Neural cell (in vitro differentiated cells): ENCODE data around the gene RALGAPB. TPM values are rescaled to one million over a fixed set of nuclear protein-coding genes. Genes with fewer than 3 reads are reported as not detected.

Experiments
- H2AFZ ChIP-seq: fragments of 200-600, 300-800 bp; sonication (generic), shearing (Covaris generic); 2 replicates; pipeline ENCODE4 v1.6.0; 2014; ENCODE audit warnings: low read depth, mild to moderate bottlenecking, antibody characterized with exemption, low read length, moderate library complexity
- H3F3A ChIP-seq: fragments of 200-600 bp; shearing (Covaris generic); 2 replicates; pipeline ENCODE4 v1.6.1; 2016; ENCODE audit warnings: mild to moderate bottlenecking, moderate library complexity, mixed read lengths, antibody characterized with exemption, low read length; ENCODE audit not compliant: insufficient read depth, poor library complexity, severe bottlenecking
- H3K27ac ChIP-seq: fragments of 200-600, 300-800 bp; sonication (generic), shearing (Covaris generic); 2 replicates; pipeline ENCODE4 v1.5.1; 2014; ENCODE audit warnings: mild to moderate bottlenecking, low read length, moderate library complexity
- H3K27me3 ChIP-seq: fragments of 300-800, 200-600 bp; sonication (generic), shearing (Covaris generic); 2 replicates; pipeline ENCODE4 v1.6.0; 2014; ENCODE audit warnings: mild to moderate bottlenecking, low read depth, low read length, moderate library complexity; ENCODE audit not compliant: insufficient read depth
- H3K36me3 ChIP-seq: fragments of 300-800, 200-600 bp; sonication (generic), shearing (Covaris generic); 2 replicates; pipeline ENCODE4 v1.5.1; 2014; ENCODE audit warnings: mild to moderate bottlenecking, antibody characterized with exemption, low read length, moderate library complexity; ENCODE audit not compliant: insufficient read depth
- H3K4me2 ChIP-seq: fragments of 300-800, 200-600 bp; sonication (generic), shearing (Covaris generic); 2 replicates; pipeline ENCODE4 v1.6.0; 2014; ENCODE audit warnings: mild to moderate bottlenecking, low read length
- H3K4me3 ChIP-seq: fragments of 300-800, 200-600 bp; sonication (generic), shearing (Covaris generic); 2 replicates; pipeline ENCODE4 v1.5.1; 2014; ENCODE audit warnings: mild to moderate bottlenecking, low read length, moderate library complexity
- H3K79me2 ChIP-seq: fragments of 200-600 bp; shearing (Covaris generic); replicated peaks from 2 replicates; pipeline ENCODE4 v1.6.0; 2014; ENCODE audit warnings: mild to moderate bottlenecking, low read length, moderate library complexity; ENCODE audit not compliant: insufficient read depth
- H3K9ac ChIP-seq: fragments of 300-800, 200-600 bp; sonication (generic), shearing (Covaris generic); 2 replicates; pipeline ENCODE4 v1.6.1; 2016; ENCODE audit warnings: mild to moderate bottlenecking, low read length, mixed read lengths
- H3K9me2 ChIP-seq: fragments of 200-600 bp; shearing (Covaris generic); 2 replicates; pipeline ENCODE4 v1.6.1; 2016; ENCODE audit warnings: mild to moderate bottlenecking, low read length, mixed read lengths; ENCODE audit not compliant: insufficient read depth
- H3K9me3 ChIP-seq: fragments of 200-600, 300-800 bp; sonication (generic), shearing (Covaris generic); 2 replicates; pipeline ENCODE4 v1.6.1; 2016; ENCODE audit warnings: mild to moderate bottlenecking, mixed run types, low read length, moderate library complexity, mixed read lengths
- H4K20me1 ChIP-seq: fragments of 200-600 bp; shearing (Covaris generic); 2 replicates; pipeline ENCODE4 v1.6.1; 2016; ENCODE audit warnings: mild to moderate bottlenecking, mixed run types; ENCODE audit not compliant: insufficient read depth
- CTCF ChIP-seq: fragments of 450-650 bp; IDR thresholded peaks from 2 replicates; pipeline ENCODE4 v1.5.1; 2014; ENCODE audit warnings: antibody characterized with exemption, mild to moderate bottlenecking, moderate library complexity; ENCODE audit not compliant: poor library complexity, severe bottlenecking
- EP300 ChIP-seq: fragments of 450-650 bp; conservative IDR thresholded peaks from 2 replicates; pipeline ENCODE4 v1.6.1; 2014; ENCODE audit warnings: antibody characterized with exemption, mild to moderate bottlenecking, moderate library complexity; ENCODE audit not compliant: poor library complexity, severe bottlenecking
- EZH2 ChIP-seq: fragments of 200-600, 300-800 bp; shearing (Covaris generic), sonication (generic); IDR thresholded peaks from 2 replicates; pipeline ENCODE4 v1.6.1; 2014; ENCODE audit warnings: antibody characterized with exemption, low read length, borderline replicate concordance, mild to moderate bottlenecking; ENCODE audit not compliant: insufficient read depth, poor library complexity, severe bottlenecking
- MXI1 ChIP-seq: fragments of 450-650 bp; conservative IDR thresholded peaks from 2 replicates; pipeline ENCODE4 v1.6.1; 2014; ENCODE audit warnings: antibody characterized with exemption, mild to moderate bottlenecking; ENCODE audit not compliant: poor library complexity, severe bottlenecking
- POLR2AphosphoS5 ChIP-seq: IDR thresholded peaks from 2 replicates; pipeline ENCODE4 v1.6.1; 2012
- RAD21 ChIP-seq: fragments of 450-650 bp; conservative IDR thresholded peaks from 2 replicates; pipeline ENCODE4 v1.6.1; 2014; ENCODE audit warnings: antibody characterized with exemption, mild to moderate bottlenecking, moderate library complexity
- REST ChIP-seq: IDR thresholded peaks from 2 replicates; pipeline ENCODE4 v1.6.1; 2012; ENCODE audit warnings: borderline replicate concordance
- SMC3 ChIP-seq: fragments of 450-650 bp; conservative IDR thresholded peaks from 2 replicates; pipeline ENCODE4 v1.6.1; 2014; ENCODE audit warnings: antibody characterized with exemption, mild to moderate bottlenecking, moderate library complexity; ENCODE audit not compliant: poor library complexity
- TAF1 ChIP-seq: IDR thresholded peaks from 2 replicates; pipeline ENCODE4 v1.6.1; 2012; ENCODE audit warnings: low read depth
- polyA plus RNA-seq: library from polyadenylated mRNA; depleted of rRNA; stranded (reverse); fragments of >200 nt; gene quantifications from 2 replicates; pipeline ENCODE4 v1.2.3, GENCODE V29; 2014

RALGAPB gene
- polyA plus RNA-seq, 1 donor from 2014 or later = 30.0 TPM

GRCh38 chr20:38445381-38445796 is 27.3 kb upstream of the RALGAPB start:
- no peak overlapping the region for H3K9ac ChIP-seq
- no peaks in the 10 kb centered on the region for H4K20me1 ChIP-seq
- no peaks in the 10 kb centered on the region for H3F3A ChIP-seq
- TF ChIP-seq REST (no peak), EZH2 (no peak), CTCF (no peak), POLR2AphosphoS5 (no peak), TAF1 (no peak), RAD21 (no peak), SMC3 (no peak), MXI1 (no peak), EP300 (no peak)
- H3K4me2 ChIP-seq = no peak overlapping the region
- H3K4me3 ChIP-seq = no peak overlapping the region
- no peak overlapping the region for H2AFZ ChIP-seq
- no peak overlapping the region for H3K27ac ChIP-seq
- H3K9me2 ChIP-seq = no peaks in the 10 kb centered on the region
- H3K27me3 ChIP-seq = no peaks in the 10 kb centered on the region
- H3K36me3 ChIP-seq = no peaks in the 10 kb centered on the region
- no peaks in the 10 kb centered on the region for H3K9me3 ChIP-seq
- H3K79me2 ChIP-seq = no peaks in the 10 kb centered on the region

- Histone ChIP-seq H3K9me2 (no peaks in the 10 kb centered on the region), H3K27ac (peak overlapping the region; percentile 6), H3K4me3 (peak overlapping the region; percentile 86), H3K79me2 (no peaks in the 10 kb centered on the region), H2AFZ (peak overlapping the region; percentile 30), H3K27me3 (no peaks in the 10 kb centered on the region), H4K20me1 (no peaks in the 10 kb centered on the region), H3K4me2 (no peak overlapping the region), H3F3A (no peaks in the 10 kb centered on the region), H3K9me3 (no peaks in the 10 kb centered on the region), H3K9ac (no peak overlapping the region), H3K36me3 (no peaks in the 10 kb centered on the region)
- TF ChIP-seq EZH2 = no peak
- TF ChIP-seq REST = no peak
- TF ChIP-seq POLR2AphosphoS5 = no peak
- no peak for TF ChIP-seq TAF1
- no peak for TF ChIP-seq MXI1
- TF ChIP-seq SMC3 = no peak
- no peak for TF ChIP-seq RAD21
These were observed 26.7 kb upstream of the RALGAPB start for GRCh38 chr20:38445901-38446425.
